Measurements from ENCODE around the gene NXPH3. TPM values are rescaled to one million over a fixed set of nuclear protein-coding genes. Genes with fewer than 3 reads are reported as not detected.

NXPH3 gene
- total and polyA plus RNA-seq, 2 of the 13 experiments (the other 11 are each of a cell fraction or from before 2014, with no cell fraction given) = 0.04 to 0.58 TPM

GRCh38 chr17:49588726-49589576 lies 13.3 kb downstream of the NXPH3 start:
- H3K36me3 ChIP-seq (replicated peaks in 1 of 2; ENCODE audit: control insufficient read depth in 1 of 2, insufficient read depth in 2 of 2, low read length in 2 of 2) = peaks cover 0 to 5% of the 10 kb centered on the region in 2 experiments; a peak in 1 of 5 replicates
- ATAC-seq = peak; percentile 10; the same call in 1 of the 3 replicates
- H3K27ac ChIP-seq (ENCODE audit: extremely low read length, insufficient read depth, low read length) = no peak overlapping the region
- BruUV-seq (replicated peaks) = no TSS peak
- DNase-seq (ENCODE audit: low spot score) = no peak
- H3K27me3 ChIP-seq (ENCODE audit: control insufficient read depth in 1 of 2, insufficient read depth in 2 of 2, low read length in 2 of 2) = no peaks in the 10 kb centered on the region
- H3K4me2 ChIP-seq (ENCODE audit: low read depth, low read length) = no peak overlapping the region
- in situ Hi-C loops (cut with HindIII; ENCODE audit: extremely low pct_ligation_motif_present, low pct_unique_long_range_greater_than_20kb) = no loop called here
- no peaks in the 10 kb centered on the region for H3K9me3 ChIP-seq (ENCODE audit: low read length)
- no peak overlapping the region for H2AFZ ChIP-seq (ENCODE audit: low read length)
- TF ChIP-seq ZNF577 (CRISPR knock-in tag; IDR thresholded peaks at IDR 0.05; ENCODE audit: borderline replicate concordance, low read depth) (no peak), SMC3 (IDR thresholded peaks at IDR 0.05; ENCODE audit: low read length) (no peak), ETS1 (CRISPR knock-in tag; IDR thresholded peaks at IDR 0.05) (no peak), ZNF24 (IDR thresholded peaks at IDR 0.05) (no peak), ZIK1 (CRISPR knock-in tag; IDR thresholded peaks at IDR 0.05; ENCODE audit: borderline replicate concordance, low read depth) (no peak), ZFAT (CRISPR knock-in tag; conservative IDR thresholded peaks at IDR 0.05) (no peak), FOXO4 (CRISPR knock-in tag; conservative IDR thresholded peaks at IDR 0.05) (no peak)
- 71% methylated on average over 8 of the region's 8 CpGs for WGBS (ENCODE audit: low lambda C conversion rate)
- ChIA-PET POLR2A (no interaction called here), CTCF (ENCODE audit: low intra/inter-chr PET ratio, low total read pairs) (no interaction called here)
- H3K9ac ChIP-seq (ENCODE audit: insufficient read depth, low read depth, low read length) = no peak overlapping the region
- H3K79me2 ChIP-seq (ENCODE audit: insufficient read depth, low read length) = no peaks in the 10 kb centered on the region
- intact Hi-C loops (cut with micrococcal nuclease; ENCODE audit: unreplicated experiment) = no loop called here
- no peaks in the 10 kb centered on the region for H3K4me1 ChIP-seq (ENCODE audit: insufficient read depth, low read length)
- H4K20me1 ChIP-seq (ENCODE audit: insufficient read depth, low read length) = no peaks in the 10 kb centered on the region
- no peak overlapping the region for H3K4me3 ChIP-seq (replicated peaks in 1 of 3; ENCODE audit: insufficient read depth in 1 of 3, low read depth in 2 of 3, low read length in 3 of 3)
- FAIRE-seq = no peak

All from HepG2 (cell line).